AG08396 (cell line): ENCODE data around the gene PPP1R37.

Experiments
- DNase-seq: peaks from one replicate; pipeline ENCODE4 v3.0.0; 2012; ENCODE audit warnings: low spot score, mixed read lengths

PPP1R37 gene

DNA sequence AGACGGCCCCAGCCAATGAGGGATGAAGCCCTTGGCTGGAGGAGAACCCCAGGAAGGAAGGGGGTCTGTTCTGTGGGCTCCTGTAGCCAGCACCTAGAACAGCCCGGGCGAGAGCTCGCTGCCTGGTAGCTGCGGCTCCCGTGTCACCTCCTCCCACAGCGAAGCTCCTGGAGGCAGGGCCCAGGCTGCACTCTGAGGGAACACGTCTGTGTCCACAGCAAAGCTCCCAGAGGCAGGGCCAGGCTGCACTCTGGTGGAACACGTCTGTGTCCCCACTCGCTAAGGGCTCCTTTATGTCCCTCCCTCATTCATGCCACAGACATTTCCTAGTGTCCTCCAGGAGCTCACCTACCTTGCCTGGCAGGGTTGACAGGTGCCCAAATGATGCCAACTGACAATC is 76.6 kb downstream of the PPP1R37 start:
- DNase-seq, result no peak

DNA sequence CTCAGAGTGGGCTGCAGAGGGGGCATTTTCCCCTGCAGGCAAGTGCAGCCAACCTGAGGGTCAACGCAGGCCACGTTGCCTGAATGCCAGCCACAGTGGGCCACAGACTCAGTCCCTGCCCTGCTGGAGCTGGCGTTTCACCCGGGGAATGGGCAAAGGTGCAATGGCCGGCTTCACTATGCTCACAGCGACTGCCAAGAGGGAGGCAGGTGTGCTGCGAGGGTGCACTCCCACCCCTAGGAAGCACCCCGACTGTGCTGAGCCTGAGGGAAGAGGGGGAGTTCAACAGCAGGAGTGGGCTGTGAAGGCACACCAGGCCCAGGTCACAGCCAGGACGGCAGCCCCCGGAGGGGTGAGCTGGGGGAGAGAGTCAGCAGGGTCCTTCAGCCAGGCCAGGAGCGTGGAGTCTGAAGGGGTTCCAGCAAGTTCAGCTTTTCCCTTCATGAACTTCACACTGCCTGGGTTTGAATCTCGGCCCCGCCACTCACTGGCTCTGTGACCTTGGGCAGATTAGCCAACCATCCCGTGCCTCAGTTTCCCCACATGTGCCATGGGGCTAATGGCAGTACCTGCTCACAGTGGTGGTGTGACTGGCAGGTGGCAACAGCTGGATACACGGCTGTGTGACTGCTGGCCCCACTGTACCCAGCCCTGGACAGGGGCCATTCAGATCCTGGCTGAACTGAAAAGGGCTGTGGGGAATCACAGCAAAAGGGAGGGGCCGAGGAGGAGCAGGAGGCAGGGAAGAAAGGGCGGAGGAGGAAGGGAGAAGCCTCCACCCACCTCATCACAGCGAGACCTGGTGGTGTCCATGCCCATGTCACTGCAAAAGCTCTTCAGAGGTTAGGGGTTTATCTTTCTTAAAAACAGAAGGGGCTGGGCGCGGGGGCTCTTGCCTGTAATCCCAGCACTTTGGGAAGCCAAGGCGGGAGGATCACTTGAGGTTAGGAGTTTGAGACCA is 77.4 kb downstream of the PPP1R37 start:
- DNase-seq, result no peak

- DNase-seq, result no peak
Measured at GRCh38 chr19:45171211-45171623, 78.2 kb downstream of the PPP1R37 start.

- no peak for DNase-seq
Measured at GRCh38 chr19:45172173-45172572, 79.2 kb downstream of the PPP1R37 start.

DNA sequence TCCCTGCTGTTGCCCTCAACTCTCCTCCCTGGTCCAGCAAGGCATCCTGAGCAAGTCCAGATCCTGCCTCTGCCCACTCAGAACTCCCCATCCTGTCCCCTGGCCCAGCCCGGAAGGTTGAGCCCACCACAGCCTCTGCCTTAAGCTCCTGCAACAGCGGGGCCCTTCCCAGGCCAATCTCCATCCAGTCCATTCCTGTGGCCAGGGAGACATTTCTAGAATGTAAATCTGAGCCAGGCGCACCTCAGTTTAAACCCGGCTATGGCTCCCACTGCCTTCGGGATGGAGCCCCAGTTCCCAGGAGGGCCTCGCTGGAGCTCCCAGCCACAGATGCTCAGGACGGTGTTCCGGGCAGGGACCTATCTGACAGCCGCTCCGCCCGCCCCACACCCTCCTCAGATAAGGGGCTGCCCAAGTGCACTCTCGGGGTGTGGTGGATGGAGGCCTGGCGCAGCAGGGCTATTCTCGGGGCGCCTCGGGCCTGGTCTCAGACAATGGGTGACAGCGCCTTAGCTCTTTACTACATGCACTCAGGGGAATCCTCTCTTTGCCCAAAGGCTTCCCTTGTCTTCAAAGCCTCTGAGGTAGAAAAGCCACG is 79.7 kb downstream of the PPP1R37 start:
- no peak for DNase-seq

GRCh38 chr19:45173816-45174215 is 80.8 kb downstream of the PPP1R37 start:
- no peak for DNase-seq

GRCh38 chr19:45175515-45176345 is 82.8 kb downstream of the PPP1R37 start:
- DNase-seq, result no peak

DNA sequence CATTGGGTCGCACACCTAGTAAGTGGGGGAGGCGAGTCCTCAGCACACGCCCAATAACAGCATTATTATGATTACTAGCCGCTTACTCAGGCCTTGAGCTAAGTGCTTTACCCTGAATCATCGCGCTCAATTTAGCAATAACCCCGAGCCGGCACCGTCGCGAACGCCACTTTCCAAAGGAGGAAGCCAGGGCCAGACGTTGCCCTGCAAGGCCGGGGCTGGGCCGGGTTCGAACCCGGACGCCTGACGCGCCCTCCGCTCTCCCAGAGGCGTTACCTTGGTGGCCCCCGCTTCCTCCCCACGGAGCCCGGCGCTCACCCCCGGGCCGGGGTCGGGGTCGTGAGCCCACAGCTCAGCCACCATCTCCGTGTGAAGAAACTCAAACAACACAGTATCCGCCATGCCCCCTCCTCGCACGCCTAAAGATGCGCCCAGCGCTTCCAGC is 84.9 kb downstream of the PPP1R37 start, which contains the start of gene TRAPPC6A:
Gene TRAPPC6A, minus strand, starts transcription at position 421 of the 445 bp plus-strand sequence. Its CDS starts 19 bp downstream, at position 402.
- DNase-seq, result peak; percentile 73

GRCh38 chr19:45178262-45179071 is 85.5 kb downstream of the PPP1R37 start, which contains the start of gene BLOC1S3:
BLOC1S3 (plus strand) TSS chr19:45178784; CDS start chr19:45179297, 513 bp downstream.
- peak; percentile 98 for DNase-seq

DNA sequence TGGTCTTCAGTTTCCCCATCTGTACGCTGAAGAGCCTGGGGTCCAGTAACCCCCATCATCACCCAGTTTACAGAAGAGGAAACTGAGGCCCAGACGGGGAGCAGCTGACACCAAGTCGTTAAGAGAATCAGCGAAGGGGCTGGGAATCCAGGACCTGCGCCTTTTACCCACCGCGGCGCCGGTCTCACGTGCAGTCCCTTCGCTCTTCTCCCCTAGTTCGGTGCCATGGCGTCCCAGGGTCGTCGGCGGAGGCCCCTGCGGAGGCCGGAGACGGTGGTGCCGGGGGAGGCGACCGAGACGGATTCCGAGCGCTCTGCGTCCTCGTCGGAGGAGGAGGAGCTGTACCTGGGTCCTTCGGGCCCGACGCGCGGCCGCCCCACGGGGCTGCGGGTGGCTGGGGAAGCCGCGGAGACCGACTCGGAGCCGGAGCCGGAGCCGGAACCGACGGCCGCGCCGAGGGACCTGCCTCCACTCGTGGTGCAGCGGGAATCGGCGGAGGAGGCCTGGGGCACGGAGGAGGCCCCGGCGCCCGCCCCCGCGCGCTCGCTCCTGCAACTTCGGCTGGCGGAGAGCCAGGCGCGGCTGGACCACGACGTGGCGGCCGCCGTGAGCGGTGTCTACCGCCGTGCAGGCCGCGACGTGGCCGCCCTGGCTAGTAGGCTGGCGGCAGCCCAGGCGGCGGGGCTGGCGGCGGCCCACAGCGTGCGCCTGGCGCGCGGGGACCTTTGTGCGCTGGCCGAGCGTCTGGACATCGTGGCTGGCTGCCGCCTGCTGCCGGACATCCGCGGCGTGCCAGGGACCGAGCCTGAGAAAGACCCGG is 86.3 kb downstream of the PPP1R37 start:
- DNase-seq, result peak; percentile 56

GRCh38 chr19:45179892-45180370 is 87.0 kb downstream of the PPP1R37 start:
- DNase-seq, result no peak

DNA sequence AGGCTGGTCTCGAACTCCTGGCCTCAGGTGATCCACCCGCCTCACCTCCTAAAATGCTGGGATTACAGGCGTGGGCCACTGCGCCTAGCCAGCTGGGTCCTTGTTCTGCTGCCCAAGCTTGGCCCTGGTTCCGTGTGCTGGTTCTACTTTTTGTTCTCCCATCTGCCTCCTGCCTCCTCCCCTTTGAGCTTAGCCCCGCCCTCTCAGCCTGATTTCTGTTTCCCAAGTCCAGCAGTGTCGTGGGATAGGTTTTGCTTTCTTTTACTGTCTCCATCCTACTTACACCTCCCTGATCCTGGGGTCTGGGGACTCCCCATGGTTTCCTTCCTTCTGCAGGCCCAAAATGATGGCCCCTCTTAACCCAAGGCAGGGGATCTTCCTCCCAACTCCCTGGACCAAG is 88.0 kb downstream of the PPP1R37 start:
- DNase-seq, result no peak

- DNase-seq, result no peak
Measured at GRCh38 chr19:45182758-45183157, 89.8 kb downstream of the PPP1R37 start.

DNA sequence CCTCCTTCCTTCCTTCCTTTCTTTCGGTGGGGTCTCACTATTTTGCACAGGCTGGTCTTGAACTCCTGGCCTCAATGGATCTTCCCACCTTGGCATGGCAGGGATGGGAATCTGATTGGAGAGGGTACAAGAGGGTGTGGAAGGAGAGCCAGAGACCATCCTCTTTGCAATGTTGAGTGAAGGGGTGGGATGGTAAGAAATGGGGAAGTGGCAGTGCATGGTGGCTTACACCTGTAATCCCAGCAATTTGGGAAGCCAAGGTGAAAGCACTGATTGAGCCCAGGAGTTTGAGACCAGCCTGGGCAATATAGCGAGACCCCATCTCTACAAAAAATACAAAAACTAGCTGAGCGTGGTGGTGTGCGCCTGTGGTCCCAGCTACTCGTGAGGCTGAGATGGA is 91.1 kb downstream of the PPP1R37 start:
- no peak for DNase-seq

DNA sequence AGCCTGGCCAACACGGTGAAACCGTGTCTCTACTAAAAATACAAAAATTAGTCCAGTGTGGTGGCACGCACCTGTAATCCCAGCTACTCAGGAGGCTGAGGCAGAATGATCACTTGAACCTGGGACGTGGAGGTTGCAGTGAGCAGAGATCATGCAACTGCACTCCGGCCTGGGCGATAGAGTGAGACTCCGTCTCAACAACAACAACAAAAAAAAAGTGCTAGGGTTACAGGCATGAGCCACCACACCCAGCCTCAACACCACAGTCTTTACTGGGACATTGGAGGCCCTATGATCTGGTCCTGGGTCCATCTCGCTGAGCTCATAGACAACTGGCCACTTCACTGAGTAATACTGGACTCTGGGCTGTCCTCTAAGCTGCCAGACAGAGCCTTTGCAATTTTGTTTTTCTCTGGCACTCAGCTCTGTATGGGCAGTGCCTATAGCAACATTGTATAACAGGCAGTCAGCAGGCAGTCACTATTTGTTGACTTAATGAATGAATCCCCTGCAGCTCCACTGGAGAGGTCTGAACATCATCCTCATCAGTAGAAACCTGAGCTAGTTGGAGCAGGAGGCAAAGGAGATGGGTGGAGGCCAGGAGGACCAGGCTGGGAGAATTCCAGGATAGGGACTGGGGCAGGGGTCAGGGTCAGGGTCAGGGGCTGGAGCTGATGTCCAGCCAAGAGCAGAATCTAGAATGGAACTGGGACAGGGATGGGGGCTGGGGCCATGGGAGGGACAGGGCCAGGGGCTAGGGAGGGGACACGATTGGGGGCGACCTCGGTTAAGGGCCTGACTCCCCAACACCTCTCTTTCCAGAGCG is 93.7 kb downstream of the PPP1R37 start:
- no peak for DNase-seq

DNA sequence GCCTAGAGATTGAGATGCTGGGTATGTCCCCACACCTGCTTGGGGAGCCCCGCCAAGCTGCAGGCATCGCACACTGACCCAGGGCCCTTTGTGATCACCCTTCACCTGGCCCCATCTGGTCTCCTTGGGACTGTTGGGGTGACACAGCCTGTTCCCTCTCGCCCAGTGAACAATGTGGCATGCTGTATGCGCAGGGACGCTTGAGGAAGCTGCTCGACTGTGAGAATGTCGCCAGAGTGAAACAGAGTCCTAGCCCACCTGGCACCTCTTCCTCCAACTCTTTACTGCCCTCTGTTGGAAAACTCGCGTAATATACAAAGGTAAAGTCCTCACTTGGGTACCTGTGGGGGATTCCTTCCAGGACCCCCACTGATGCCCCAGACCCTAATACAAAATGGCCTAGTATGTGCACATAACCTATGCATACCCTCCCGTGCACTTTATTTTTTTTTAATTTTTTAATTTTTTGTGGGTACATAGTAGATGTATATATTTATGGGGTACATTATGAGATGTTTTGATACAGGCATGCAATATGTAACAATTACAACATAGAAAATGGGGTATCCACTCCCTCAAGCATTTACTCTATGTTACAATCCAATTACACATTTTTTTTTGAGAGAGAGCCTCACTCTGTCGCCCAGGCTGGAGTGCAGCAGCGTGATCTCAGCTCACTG is 94.6 kb downstream of the PPP1R37 start:
- no peak for DNase-seq

DNA sequence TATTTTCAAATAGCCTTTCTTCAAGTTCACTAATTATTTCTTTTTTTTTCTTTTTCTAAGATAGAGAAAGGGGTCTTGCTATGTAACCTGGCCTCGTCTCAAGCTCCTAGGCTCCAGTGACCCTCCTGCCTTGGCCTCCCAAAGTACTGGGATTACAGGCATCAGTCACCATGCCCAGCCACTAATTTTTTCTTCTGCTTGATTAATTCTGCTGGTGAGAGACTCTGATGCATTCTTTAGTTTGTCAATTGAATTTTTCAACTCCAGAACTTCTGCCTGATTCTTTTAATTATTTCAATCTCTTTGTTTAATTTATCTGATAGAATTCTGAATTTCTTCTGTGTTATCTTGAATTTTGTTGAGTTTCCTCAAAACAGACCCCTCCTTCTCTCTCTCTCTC is 97.0 kb downstream of the PPP1R37 start:
- no peak for DNase-seq

GRCh38 chr19:45191375-45191774 is 98.4 kb downstream of the PPP1R37 start:
- DNase-seq, result no peak

DNA sequence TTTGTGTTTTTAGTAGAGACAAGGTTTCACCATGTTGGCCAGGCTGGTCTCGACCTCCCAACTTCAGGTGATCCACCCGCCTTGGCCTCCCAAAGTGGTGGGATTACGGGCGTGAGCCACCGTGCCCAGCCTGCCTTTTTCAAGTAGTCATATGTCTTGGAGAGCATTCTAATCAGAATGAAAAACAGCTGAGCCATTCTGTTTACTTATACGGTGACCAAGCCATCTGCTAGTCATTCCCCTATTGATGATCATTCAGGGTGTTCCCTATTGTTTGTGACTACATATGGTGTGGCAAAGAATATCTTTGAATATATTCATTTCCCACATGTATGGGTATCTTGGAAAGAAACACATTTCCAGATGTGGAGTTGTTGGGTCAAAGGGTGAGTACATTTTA is 102.8 kb downstream of the PPP1R37 start:
- DNase-seq, result no peak
